ENCODE measurements around the gene PRDM16.

DNA sequence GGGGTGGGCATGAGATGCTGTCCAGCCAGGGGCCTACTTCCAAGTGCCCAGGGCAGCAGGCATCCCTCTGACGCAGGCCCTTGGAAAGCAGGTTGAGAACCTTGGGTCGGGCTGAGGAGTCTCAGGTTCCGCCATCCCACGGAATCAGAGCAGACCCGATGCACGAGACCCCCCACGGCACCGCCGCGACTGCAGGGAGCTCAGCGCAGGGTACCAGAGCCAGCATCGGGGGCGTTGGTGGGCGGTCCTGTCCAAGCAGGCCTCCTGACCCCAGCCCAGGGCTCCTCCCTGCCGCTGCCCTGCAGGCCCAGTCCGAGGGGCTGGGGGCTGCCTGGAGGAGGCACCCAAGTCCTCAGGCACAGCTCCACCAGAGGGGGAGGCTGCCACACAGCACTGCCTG, 177.2 kb downstream of the PRDM16 start:
- TF ChIP-seq, protein P1, sequence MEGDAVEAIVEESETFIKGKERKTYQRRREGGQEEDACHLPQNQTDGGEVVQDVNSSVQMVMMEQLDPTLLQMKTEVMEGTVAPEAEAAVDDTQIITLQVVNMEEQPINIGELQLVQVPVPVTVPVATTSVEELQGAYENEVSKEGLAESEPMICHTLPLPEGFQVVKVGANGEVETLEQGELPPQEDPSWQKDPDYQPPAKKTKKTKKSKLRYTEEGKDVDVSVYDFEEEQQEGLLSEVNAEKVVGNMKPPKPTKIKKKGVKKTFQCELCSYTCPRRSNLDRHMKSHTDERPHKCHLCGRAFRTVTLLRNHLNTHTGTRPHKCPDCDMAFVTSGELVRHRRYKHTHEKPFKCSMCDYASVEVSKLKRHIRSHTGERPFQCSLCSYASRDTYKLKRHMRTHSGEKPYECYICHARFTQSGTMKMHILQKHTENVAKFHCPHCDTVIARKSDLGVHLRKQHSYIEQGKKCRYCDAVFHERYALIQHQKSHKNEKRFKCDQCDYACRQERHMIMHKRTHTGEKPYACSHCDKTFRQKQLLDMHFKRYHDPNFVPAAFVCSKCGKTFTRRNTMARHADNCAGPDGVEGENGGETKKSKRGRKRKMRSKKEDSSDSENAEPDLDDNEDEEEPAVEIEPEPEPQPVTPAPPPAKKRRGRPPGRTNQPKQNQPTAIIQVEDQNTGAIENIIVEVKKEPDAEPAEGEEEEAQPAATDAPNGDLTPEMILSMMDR (optimal IDR thresholded peaks at IDR 0.05 in 1 of 3, IDR thresholded peaks at IDR 0.05 in 1 of 3, conservative IDR thresholded peaks at IDR 0.05 in 1 of 3; ENCODE audit: extremely low read depth in 1 of 3, insufficient read depth in 2 of 3, low read length in 3 of 3) = no peak
- TF ChIP-seq EZH2 (IDR thresholded peaks at IDR 0.05; ENCODE audit: low read length) = no peak
